Measurements from ENCODE around the gene PPP3CA.

The PPP3CA gene

GRCh38 chr4:101174679-101175345 lies 172.5 kb downstream of the PPP3CA start:
- no peak for DNase-seq (ENCODE audit: low read depth)

DNA sequence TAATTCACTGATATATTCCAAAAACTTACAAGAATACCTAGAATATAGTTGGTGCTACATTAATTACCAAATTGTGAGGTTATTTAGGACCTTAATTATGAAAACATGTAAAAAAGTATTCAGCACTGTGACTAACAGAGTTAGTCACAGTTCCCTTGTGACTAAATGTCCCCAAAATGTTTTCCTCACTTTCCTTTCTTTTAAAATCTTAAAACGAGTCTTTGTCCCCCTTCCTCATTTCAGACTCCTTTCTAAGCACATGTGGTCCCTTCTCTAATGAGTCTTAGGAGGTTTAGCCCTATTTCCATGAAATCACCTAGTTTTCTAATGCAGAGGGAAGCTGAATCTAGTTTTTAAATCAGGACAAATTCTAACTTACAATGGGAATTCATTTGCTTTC lies 175.0 kb downstream of the PPP3CA start:
- no peak for DNase-seq (ENCODE audit: low read depth)

GRCh38 chr4:101171747-101172146 lies 175.6 kb downstream of the PPP3CA start:
- DNase-seq (ENCODE audit: low read depth), result no peak

- peak; percentile 3 for DNase-seq (ENCODE audit: low read depth)
Observed at GRCh38 chr4:101169044-101170014, 178.0 kb downstream of the PPP3CA start.

DNA sequence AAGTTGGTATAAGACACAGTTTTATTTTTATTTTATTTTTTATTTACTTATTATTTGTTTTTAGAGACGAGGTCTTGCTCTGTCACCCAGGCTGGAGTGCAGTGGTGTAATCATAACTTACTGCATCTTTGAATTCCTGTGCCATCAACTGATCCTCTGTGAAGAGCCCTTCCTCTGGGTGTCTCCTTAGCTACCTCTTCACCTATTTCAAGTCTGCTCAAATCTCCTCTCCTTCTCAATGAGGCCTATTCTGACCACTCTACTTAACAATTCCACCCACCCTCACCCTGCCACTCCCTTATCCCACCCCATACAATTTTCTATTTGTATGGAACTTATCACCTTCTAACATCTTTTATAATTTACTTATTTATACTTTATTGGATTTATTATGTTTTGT lies 183.4 kb downstream of the PPP3CA start:
- DNase-seq (ENCODE audit: low read depth), result no peak

- DNase-seq (ENCODE audit: low read depth), result no peak
Observed at GRCh38 chr4:101162990-101163380, 184.3 kb downstream of the PPP3CA start.

DNA sequence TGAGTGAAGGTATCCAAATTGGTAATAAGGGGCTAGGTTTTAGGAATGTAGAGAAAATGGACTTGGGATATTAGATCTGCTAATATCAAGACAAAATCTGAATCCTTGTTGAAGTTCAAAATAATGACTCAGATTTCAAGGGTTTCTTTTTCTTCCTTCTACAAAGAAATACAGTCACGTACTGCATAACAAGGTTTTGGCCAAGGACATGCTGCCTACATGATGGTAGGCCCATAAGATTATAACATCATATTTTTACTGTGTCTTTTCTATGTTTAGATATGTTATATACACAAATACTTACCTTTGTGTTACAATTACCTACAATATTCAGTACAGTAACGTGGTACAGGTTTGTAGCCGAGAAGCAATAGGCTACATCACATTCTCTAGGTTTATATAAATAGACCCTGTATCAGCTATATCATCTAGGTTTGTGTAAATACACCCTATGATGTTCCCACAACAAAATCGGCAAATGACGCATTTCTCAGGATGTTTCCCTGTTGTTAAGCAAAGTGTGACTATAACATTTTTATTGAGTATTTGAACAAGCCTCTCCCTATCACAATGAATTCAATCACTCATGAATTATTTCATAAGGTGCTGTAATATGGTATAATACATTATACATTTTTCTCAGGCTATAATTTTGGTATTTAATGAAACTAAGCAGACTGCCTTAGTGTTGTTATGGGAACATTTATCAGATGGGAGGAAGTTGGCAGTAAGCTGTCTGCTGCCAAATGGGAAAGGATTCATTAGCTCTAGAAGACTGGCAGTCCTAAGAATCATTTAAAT lies 186.3 kb downstream of the PPP3CA start:
- no peak for DNase-seq (ENCODE audit: low read depth)

DNA sequence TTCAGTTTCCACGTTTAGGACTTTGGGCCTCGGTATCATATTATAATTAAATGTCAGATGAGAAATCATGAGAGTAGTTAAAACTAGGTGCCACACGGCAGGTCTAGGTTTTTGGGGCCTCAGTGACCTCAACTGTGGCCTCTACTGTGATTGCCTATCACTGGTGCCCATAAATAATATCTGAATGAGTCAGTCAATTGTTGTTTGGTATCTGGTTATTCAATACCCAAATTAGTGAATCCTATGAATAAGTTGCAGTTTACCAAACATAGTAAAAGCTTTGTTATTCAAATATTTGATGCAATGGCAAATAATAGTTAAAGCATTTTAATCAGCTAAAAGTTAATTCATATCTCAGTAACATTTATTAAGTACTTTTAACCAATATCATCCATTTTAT lies 188.8 kb downstream of the PPP3CA start:
- no peak for DNase-seq (ENCODE audit: low read depth)

DNA sequence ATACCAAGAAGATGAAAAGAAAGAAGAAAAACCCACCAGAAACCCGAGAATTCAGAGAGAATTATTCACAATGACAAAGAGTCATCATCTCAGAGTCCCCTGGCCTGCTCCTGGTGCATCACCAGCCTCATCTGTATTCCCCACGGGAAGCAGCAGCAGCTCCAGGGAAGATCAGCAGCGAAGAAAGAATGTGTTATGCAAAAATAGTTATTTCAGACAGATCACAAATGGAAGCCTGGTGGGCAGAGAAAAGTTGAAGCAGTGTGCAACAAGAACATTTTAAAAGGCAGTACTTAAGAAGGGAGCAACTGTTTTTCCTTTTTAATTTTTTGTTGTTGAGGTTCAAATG lies 189.2 kb downstream of the PPP3CA start:
- DNase-seq (ENCODE audit: low read depth), result no peak

DNA sequence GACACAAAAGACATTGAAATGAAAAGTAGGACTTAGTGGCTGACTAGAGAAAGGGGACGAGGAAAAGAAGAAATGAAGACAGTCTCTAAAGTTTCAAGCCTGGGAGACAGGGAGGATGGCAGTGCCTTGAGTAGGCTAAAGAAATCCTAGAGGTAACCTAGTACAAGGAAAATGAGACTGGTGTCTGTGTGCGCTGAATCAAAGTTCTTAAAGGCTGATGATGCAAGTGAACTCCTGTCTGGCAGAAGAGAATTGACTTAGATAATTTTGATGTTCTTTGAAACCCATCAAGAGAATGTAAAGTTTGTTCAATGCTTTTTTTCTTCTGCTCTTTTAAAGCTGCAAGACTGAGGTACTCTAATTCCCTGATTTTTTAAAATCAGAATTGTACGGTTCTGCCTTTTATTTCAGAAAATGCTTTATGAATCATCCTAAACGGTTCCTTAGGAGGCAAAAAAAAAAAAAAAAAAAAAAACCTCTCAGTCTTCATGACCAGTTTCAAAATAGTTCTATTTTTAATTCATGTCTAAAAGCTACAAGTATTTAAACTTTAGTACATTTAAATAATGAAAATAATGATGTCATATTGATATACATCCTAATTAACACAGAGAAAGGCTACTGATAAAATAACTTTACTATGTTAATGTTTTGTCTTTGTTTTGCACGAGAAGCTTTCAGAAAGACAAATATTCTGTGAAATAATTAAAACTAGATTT lies 189.8 kb downstream of the PPP3CA start:
- no peak for DNase-seq (ENCODE audit: low read depth)

DNA sequence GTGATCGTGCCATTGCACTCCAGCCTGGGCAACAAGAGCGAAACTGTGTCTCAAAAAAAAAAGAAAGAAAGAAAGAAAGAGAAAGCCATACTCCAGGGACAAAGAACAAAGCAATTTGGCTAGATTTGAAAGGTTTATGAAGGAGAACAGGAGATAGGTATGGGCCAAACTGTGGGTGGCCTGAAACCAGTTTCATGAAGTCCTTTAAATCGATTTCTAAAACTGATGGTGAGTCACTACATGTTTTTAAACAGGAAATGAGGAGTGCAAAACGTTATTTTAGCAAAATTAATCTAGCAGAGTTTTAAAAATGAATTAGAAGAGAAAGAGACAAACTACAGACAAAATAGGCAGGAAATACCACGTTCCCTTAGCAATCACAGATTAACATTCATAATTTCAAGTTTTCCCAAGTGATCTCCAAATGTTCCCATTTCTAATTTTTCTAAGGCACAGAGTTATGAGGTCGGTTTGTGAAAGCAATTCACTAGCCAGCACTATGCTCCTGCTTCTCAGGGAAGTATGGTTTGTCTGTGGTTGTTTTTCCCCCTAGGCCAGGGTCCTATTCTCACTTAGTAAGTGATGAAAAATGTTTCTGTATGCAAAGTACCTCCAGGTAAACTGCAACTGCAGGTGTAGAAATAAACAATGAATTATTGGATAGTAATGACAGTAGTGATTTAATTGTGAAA lies 190.6 kb downstream of the PPP3CA start:
- no peak for DNase-seq (ENCODE audit: low read depth)

DNA sequence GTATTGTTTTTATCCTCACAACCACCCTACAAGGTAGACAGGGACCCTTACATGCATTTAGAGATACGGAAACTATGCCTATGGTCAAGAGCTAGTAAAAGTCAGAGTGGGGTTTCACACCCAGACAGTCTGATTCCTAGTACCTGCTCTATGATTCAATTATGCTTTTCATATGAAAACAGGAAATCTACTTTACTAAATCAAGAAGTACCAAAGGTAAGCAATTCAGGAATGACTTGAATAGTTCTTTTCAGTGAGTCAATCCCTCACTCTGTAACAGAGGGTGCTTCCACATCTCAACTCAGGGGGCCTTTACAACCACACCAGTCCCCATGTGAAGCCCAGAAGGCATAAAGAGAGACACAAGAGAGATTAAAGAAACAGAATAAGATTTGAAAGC lies 191.4 kb downstream of the PPP3CA start:
- DNase-seq (ENCODE audit: low read depth), result no peak

GRCh38 chr4:101155368-101155767 lies 192.0 kb downstream of the PPP3CA start:
- no peak for DNase-seq (ENCODE audit: low read depth)

DNA sequence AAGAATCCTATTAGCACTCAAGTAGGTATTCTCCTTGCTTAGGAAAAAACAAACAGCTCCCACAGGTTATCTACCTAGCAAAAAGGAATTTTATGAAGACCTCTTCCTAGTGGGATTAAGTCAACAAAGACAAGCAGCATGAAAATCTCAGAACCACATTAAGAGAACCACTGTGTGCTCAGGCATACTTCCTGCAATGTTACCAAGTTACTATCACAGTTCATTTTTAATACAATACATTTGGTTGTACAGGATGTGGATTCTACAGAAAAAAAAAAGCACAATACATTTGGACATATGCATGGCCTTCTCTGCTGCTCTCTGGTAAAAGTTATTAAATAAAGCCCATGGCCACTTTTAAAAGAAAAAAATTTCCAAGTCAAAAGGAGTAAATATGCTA lies 193.7 kb downstream of the PPP3CA start:
- no peak for DNase-seq (ENCODE audit: low read depth)

DNA sequence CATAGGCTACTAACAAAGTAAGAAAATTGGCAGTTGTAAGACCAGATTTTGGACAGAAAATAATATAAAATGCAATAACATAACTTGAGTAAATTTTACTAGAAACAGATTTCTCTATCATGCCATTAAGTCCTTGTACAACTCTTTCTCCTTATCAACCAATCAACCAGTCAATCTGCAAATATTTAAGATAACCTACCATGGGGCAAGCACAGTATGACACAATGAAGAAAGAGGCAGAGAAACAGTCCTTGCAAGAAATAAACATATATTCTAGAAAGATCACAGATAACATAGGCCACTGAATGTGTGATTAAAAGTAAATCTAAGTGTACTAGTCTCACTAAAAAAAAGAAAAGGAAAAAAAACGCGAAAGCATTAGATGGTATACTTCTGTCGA lies 194.8 kb downstream of the PPP3CA start:
- no peak for DNase-seq (ENCODE audit: low read depth)

- no peak for DNase-seq (ENCODE audit: low read depth)
Observed at GRCh38 chr4:101148551-101148950, 198.8 kb downstream of the PPP3CA start.

GRCh38 chr4:101147283-101147682 lies 200.0 kb downstream of the PPP3CA start:
- DNase-seq (ENCODE audit: low read depth), result no peak

DNA sequence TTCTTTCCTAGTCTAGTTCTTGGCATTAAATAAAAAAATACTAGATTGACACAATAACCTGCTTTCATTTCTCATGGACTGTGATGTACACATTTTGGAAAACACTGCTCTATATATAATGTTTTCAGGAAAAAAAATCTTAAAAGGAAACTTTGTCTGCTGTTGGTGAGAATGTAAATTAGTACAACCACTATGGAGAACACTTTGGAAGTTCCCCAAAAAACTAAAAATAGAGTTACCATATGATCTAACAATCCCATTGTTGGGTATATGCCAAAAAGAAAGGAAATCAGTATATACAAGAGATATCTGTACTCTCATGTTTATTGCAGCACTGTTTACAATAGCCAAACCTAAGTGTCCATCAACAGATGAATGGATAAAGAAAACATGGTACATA lies 202.3 kb downstream of the PPP3CA start:
- DNase-seq (ENCODE audit: low read depth), result no peak

GRCh38 chr4:101142259-101142658 lies 205.1 kb downstream of the PPP3CA start:
- no peak for DNase-seq (ENCODE audit: low read depth)

DNA sequence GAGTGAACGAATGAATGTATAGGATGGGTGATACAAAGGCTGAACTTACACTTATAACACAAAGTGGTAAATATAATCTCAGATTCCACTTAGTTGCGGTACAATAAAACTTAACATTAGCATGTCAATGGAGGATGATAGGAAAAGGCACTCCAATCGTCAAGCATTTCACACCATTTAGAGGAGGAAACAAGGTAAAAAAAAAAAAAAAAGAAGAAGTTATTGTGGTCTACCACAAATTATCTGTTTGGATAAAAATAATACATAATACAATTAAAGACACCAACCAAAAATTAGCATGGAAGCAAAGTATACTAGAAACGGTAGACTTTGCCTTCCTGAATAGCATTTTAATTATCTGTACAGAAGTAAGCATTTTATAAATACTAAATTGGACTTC lies 205.5 kb downstream of the PPP3CA start:
- no peak for DNase-seq (ENCODE audit: low read depth)

DNA sequence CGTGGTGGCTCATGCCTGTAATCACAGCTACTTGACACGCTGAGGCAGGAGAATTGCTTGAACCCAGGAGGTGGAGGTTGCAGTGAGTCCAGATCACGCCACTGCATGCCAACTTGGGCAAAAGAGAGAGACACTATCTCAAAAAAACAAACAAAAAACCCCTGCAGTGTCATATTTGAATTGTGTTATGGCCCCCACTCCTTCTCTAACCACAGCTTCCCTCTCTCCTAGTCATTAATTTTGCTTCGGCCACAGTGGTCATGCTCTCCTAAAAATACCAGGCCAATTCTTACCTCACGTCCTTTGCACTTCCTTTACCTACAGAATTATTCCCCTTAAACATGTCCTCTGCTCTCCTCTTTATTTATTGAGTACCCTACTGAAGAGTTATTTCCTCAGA lies 206.1 kb downstream of the PPP3CA start:
- no peak for DNase-seq (ENCODE audit: low read depth)
